HepG2 (cell line): ENCODE data around the gene ARL5C. TPM values are rescaled to one million over a fixed set of nuclear protein-coding genes. Genes with fewer than 3 reads are reported as not detected.

ENCODE experiments used
- AGO1 ChIP-seq: fragments of 200-400 bp; formaldehyde crosslinking; IDR thresholded peaks from 2 replicates; pipeline ENCODE4 v1.6.1; 2017; ENCODE audit warnings: mild to moderate bottlenecking, low read depth, low read length, moderate library complexity; ENCODE audit not compliant: poor library complexity, severe bottlenecking
- ARID2 ChIP-seq: sonication (generic); formaldehyde crosslinking; IDR thresholded peaks from 2 replicates; pipeline ENCODE4 v1.8.1; 2022; ENCODE audit warnings: mild to moderate bottlenecking, missing genetic modification reagents, borderline replicate concordance
- BRF2 ChIP-seq: sonication (generic); formaldehyde crosslinking; IDR thresholded peaks from 2 replicates; pipeline ENCODE4 v1.8.1; 2022; ENCODE audit warnings: mild to moderate bottlenecking, missing genetic modification reagents
- CREM ChIP-seq, 2 experiments: sonication (generic) in 1 of 2; formaldehyde crosslinking in 1 of 2; IDR thresholded peaks; 2 replicates each; pipeline versions ENCODE4 v1.4.0 to v1.6.1; 2016 to 2020; ENCODE audit warnings: antibody characterized with exemption in 1 of 2, mild to moderate bottlenecking in 1 of 2, missing genetic modification reagents in 1 of 2
- FOXA3 ChIP-seq: IDR thresholded peaks from 2 replicates; pipeline ENCODE4 v1.6.1; 2016; ENCODE audit warnings: missing genetic modification reagents, missing compliant biosample characterization
- FOXP1 ChIP-seq, 2 experiments: fragments of 450-650 bp in 1 of 2; IDR thresholded peaks; 2 replicates each; pipeline ENCODE4 v1.6.1; 2017 to 2018; ENCODE audit warnings: antibody characterized with exemption in 1 of 2
- MLLT10 ChIP-seq: sonication (generic); formaldehyde crosslinking; IDR thresholded peaks from 2 replicates; pipeline ENCODE4 v1.4.0; 2020; ENCODE audit warnings: missing genetic modification reagents
- MTERF4 ChIP-seq: sonication (generic); formaldehyde crosslinking; IDR thresholded peaks from 2 replicates; pipeline ENCODE4 v1.8.0; 2023; ENCODE audit warnings: mild to moderate bottlenecking, missing genetic modification reagents
- NFKBIZ ChIP-seq: IDR thresholded peaks from 2 replicates; pipeline ENCODE4 v1.6.1; 2018; ENCODE audit warnings: missing genetic modification reagents, missing compliant biosample characterization
- PRDM4 ChIP-seq: sonication (generic); formaldehyde crosslinking; IDR thresholded peaks from 2 replicates; pipeline ENCODE4 v1.9.0; 2021; ENCODE audit warnings: missing genetic modification reagents, borderline replicate concordance
- SPEN ChIP-seq: sonication (generic); formaldehyde crosslinking; IDR thresholded peaks from 2 replicates; pipeline ENCODE4 v1.5.1; 2020; ENCODE audit warnings: low read depth, mild to moderate bottlenecking, missing genetic modification reagents
- TBX2 ChIP-seq: sonication (generic); formaldehyde crosslinking; IDR thresholded peaks from 2 replicates; pipeline ENCODE4 v1.5.0; 2020; ENCODE audit warnings: missing genetic modification reagents, mild to moderate bottlenecking, borderline replicate concordance
- ZIK1 ChIP-seq: sonication (generic); formaldehyde crosslinking; IDR thresholded peaks from 2 replicates; pipeline ENCODE4 v1.5.0; 2020; ENCODE audit warnings: mild to moderate bottlenecking, low read depth, missing genetic modification reagents, borderline replicate concordance
- ZNF512B ChIP-seq: sonication (generic); formaldehyde crosslinking; IDR thresholded peaks from 2 replicates; pipeline ENCODE4 v1.5.1; 2020; ENCODE audit warnings: missing genetic modification reagents, mild to moderate bottlenecking, borderline replicate concordance
- ZNF574 ChIP-seq: sonication (generic); formaldehyde crosslinking; IDR thresholded peaks from 2 replicates; pipeline ENCODE4 v1.4.0; 2020; ENCODE audit warnings: missing genetic modification reagents
- ZNF775 ChIP-seq: sonication (generic); formaldehyde crosslinking; IDR thresholded peaks from 2 replicates; pipeline ENCODE4 v1.4.0; 2020; ENCODE audit warnings: missing genetic modification reagents, mild to moderate bottlenecking, moderate library complexity, borderline replicate concordance
- ZNF777 ChIP-seq: sonication (generic); formaldehyde crosslinking; IDR thresholded peaks from 2 replicates; pipeline ENCODE4 v1.4.0; 2020; ENCODE audit warnings: missing genetic modification reagents
- polyA plus RNA-seq, 8 experiments: library from polyadenylated mRNA; depleted of rRNA in 3 of 8; stranded (reverse) in 7 of 8; unstranded in 1 of 8; fragments of >200 nt; fragmentation: Illumina TruSeq in 4 of 8; extraction: Trizol in 4 of 8; gene quantifications; 2 replicates each; pipeline versions ENCODE4 v1.2.1 to v1.2.3, GENCODE V29; 2011 to 2016; ENCODE audit warnings: low read depth in 4 of 8, missing spikeins in 1 of 8, mixed read lengths in 1 of 8; ENCODE audit not compliant: insufficient read depth in 1 of 8
- total RNA-seq, 5 experiments: library from RNA; depleted of rRNA; stranded (reverse); fragments of >200 nt; fragmentation: Illumina TruSeq; extraction: Trizol; gene quantifications; 2 replicates each; pipeline ENCODE4 v1.2.3, GENCODE V29; 2016; ENCODE audit warnings: low read depth in 1 of 5

The ARL5C gene
- total and polyA plus RNA-seq, 2 of the 13 experiments (the other 11 are each of a cell fraction or from before 2014, with no cell fraction given): not detected

- peak; percentile 9; the same call in 1 of the 2 replicates for TF ChIP-seq MTERF4 (CRISPR knock-in tag)
- TF ChIP-seq FOXP1 (IDR thresholded peaks at IDR 0.05): no peak
- TF ChIP-seq FOXP1 (CRISPR knock-in tag; IDR thresholded peaks at IDR 0.05): no peak; the same call in 1 of the 2 replicates
- TF ChIP-seq ZNF574 (CRISPR knock-in tag): peak; percentile 37; the same call in 1 of the 2 replicates
- TF ChIP-seq MLLT10: no peak
- no peak for TF ChIP-seq ZNF512B
- TF ChIP-seq CREM (IDR thresholded peaks at IDR 0.05): peak; percentile 20; the same call in 1 of the 2 replicates
- TF ChIP-seq CREM (CRISPR knock-in tag; IDR thresholded peaks at IDR 0.05): no peak
- TF ChIP-seq PRDM4 (CRISPR knock-in tag): no peak
- TF ChIP-seq ZNF777: peak; percentile 66; the same call in 1 of the 2 replicates
- TF ChIP-seq NFKBIZ (CRISPR knock-in tag): peak; percentile 77; the same call in 1 of the 2 replicates
- TF ChIP-seq FOXA3 (CRISPR knock-in tag): peak; percentile 55
- no peak for TF ChIP-seq AGO1
- no peak for TF ChIP-seq SPEN
- TF ChIP-seq BRF2 (CRISPR knock-in tag): no peak
- TF ChIP-seq ARID2 (CRISPR knock-in tag): no peak
- no peak for TF ChIP-seq ZNF775 (CRISPR knock-in tag)
- TF ChIP-seq TBX2: no peak
- no peak for TF ChIP-seq ZIK1
Observed at GRCh38 chr17:39153599-39154051, 12.3 kb downstream of the ARL5C start (continued).
